GM12878 (cell line): ENCODE data around the gene KCNA4. TPM values are rescaled to one million over a fixed set of nuclear protein-coding genes. Genes with fewer than 3 reads are reported as not detected.
"Not testable (repeated sequence)": the region's sequence is repeated elsewhere in the genome, so short reads cannot be mapped to it uniquely, and the experiment has no call there.

Experiments used
- ATAC-seq: fragments of 200-7000 bp; cut with Tn5 transposase; 3 replicates; pipeline ENCODE4 v1.9.1; 2020; ENCODE audit warnings: mild to moderate bottlenecking, moderate library complexity
- BruUV-seq: library from RNA; stranded (reverse); fragments of 400-500 nt; replicated peaks from 2 replicates; lab custom pipeline; 2021; lab: Mats Ljungman, UMichigan
- CTCF ChIA-PET: fragments of 300-600 bp; sonication (Branson Sonifier 250); formaldehyde crosslinking; extraction: SDS; loops from one replicate; lab custom pipeline; 2021; ENCODE audit warnings: inconsistent platforms; lab: Yijun Ruan, JAX
- POLR2A ChIA-PET: fragments of 350-600 bp; formaldehyde crosslinking; extraction: SDS; loops from one replicate; lab custom pipeline; 2021; ENCODE audit warnings: inconsistent platforms; lab: Charles Lee
- RAD21 ChIA-PET: fragments of 300-600 bp; sonication (Branson Sonifier 250); formaldehyde crosslinking; loops from one replicate; lab custom pipeline; 2023; ENCODE audit warnings: antibody characterized with exemption; ENCODE audit not compliant: unreplicated experiment; lab: Charles Lee
- SMC1A ChIA-PET: fragments of 300-600 bp; sonication (Branson Sonifier 250); formaldehyde crosslinking; loops from one replicate; lab custom pipeline; 2023; ENCODE audit not compliant: unreplicated experiment, uncharacterized antibody; lab: Charles Lee
- DNase-seq: peaks from one replicate; pipeline ENCODE4 v3.0.0-alpha.2; 2011; ENCODE audit warnings: low read depth, low spot score
- FAIRE-seq: peaks from 3 replicates; lab custom pipeline; 2011; peaks lifted over from hg19 to GRCh38; lab: Jason Lieb, UNC
- H2AFZ ChIP-seq: 2 replicates; pipeline ENCODE4 v1.6.0; 2011; ENCODE audit warnings: low read depth, low read length, control low read depth; ENCODE audit not compliant: control insufficient read depth
- H3K27ac ChIP-seq: 2 replicates; pipeline ENCODE4 v1.5.1; 2011; ENCODE audit warnings: control low read depth; ENCODE audit not compliant: control insufficient read depth, insufficient read depth
- H3K27me3 ChIP-seq, 2 experiments: replicated peaks in 1 of 2; 2 replicates each; pipeline versions ENCODE4 v1.6.0 to v1.6.1; 2011; ENCODE audit warnings: low read length in 1 of 2; ENCODE audit not compliant: control insufficient read depth in 2 of 2, insufficient read depth in 2 of 2
- H3K36me3 ChIP-seq, 2 experiments: 2 replicates each; pipeline ENCODE4 v1.5.1; 2011; ENCODE audit warnings: low read length in 1 of 2; ENCODE audit not compliant: control insufficient read depth in 2 of 2, insufficient read depth in 2 of 2
- H3K4me1 ChIP-seq: 2 replicates; pipeline ENCODE4 v1.6.1; 2011; ENCODE audit warnings: mild to moderate bottlenecking, low read length, moderate library complexity, mixed read lengths; ENCODE audit not compliant: control insufficient read depth, insufficient read depth
- H3K4me2 ChIP-seq: 2 replicates; pipeline ENCODE4 v1.6.0; 2011; ENCODE audit warnings: control low read depth; ENCODE audit not compliant: control insufficient read depth, insufficient read depth
- H3K4me3 ChIP-seq: fragments of 200-600 bp; sonication (generic); 2 replicates; pipeline ENCODE4 v1.5.1; 2016
- H3K79me2 ChIP-seq: 2 replicates; pipeline ENCODE4 v1.6.0; 2011; ENCODE audit warnings: low read length; ENCODE audit not compliant: control insufficient read depth, insufficient read depth
- H3K9ac ChIP-seq: 2 replicates; pipeline ENCODE4 v1.8.0; 2011; ENCODE audit warnings: low read length, control low read depth, mixed read lengths; ENCODE audit not compliant: control insufficient read depth, insufficient read depth
- H3K9me3 ChIP-seq: replicated peaks from 3 replicates; pipeline ENCODE4 v1.5.1; 2011; ENCODE audit warnings: mild to moderate bottlenecking, low read length; ENCODE audit not compliant: control insufficient read depth, insufficient read depth
- H4K20me1 ChIP-seq: 2 replicates; pipeline ENCODE4 v1.6.0; 2011; ENCODE audit not compliant: control insufficient read depth, insufficient read depth
- EED ChIP-seq: sonication (generic); IDR thresholded peaks from 2 replicates; pipeline ENCODE4 v1.6.1; 2016; ENCODE audit warnings: antibody characterized with exemption, low read depth
- MYB ChIP-seq: fragments of 150-350 bp; IDR thresholded peaks from 2 replicates; pipeline ENCODE4 v1.6.1; 2014; ENCODE audit warnings: mild to moderate bottlenecking, low read depth, low read length, borderline replicate concordance
- NFYB ChIP-seq: IDR thresholded peaks from 2 replicates; pipeline ENCODE4 v1.6.1; 2011; ENCODE audit warnings: low read depth, mild to moderate bottlenecking, low read length, improper control_type of control experiment, moderate library complexity; ENCODE audit not compliant: insufficient read depth
- NR2F1 ChIP-seq: fragments of 450-650 bp; conservative IDR thresholded peaks from 2 replicates; pipeline ENCODE4 v1.6.1; 2017; ENCODE audit warnings: mild to moderate bottlenecking
- POLR2A ChIP-seq: IDR thresholded peaks from 2 replicates; pipeline ENCODE4 v1.6.1; 2011; ENCODE audit warnings: low read depth, mild to moderate bottlenecking, low read length
- POLR2AphosphoS2 ChIP-seq: IDR thresholded peaks from 2 replicates; pipeline ENCODE4 v1.6.1; 2011; ENCODE audit warnings: low read depth, mild to moderate bottlenecking, low read length, improper control_type of control experiment, moderate library complexity
- RUNX3 ChIP-seq: IDR thresholded peaks from 2 replicates; pipeline ENCODE4 v1.6.1; 2012; ENCODE audit warnings: low read length, inconsistent platforms
- SP1 ChIP-seq: IDR thresholded peaks from one replicate; pipeline ENCODE4 v1.6.1; 2011; ENCODE audit warnings: low read depth, low read length
- SRF ChIP-seq, 2 experiments: IDR thresholded peaks; 2 replicates each; pipeline ENCODE4 v1.6.1; 2011; ENCODE audit warnings: low read depth in 2 of 2, low read length in 2 of 2, mild to moderate bottlenecking in 1 of 2, moderate library complexity in 1 of 2
- YBX1 ChIP-seq: fragments of 450-650 bp; IDR thresholded peaks from 2 replicates; pipeline ENCODE4 v1.6.1; 2016; ENCODE audit warnings: antibody characterized with exemption
- WGBS: methylation state at CpG from one replicate; pipeline ENCODE4 v1.1.6; 2016; ENCODE audit warnings: low lambda C conversion rate; ENCODE audit not compliant: insufficient replicate concordance, insufficient coverage; ENCODE audit errors: missing lambda C conversion rate; 5-methylcytosine and 5-hydroxymethylcytosine counted together
- in situ Hi-C: fragments of 300-500 bp; cut with MboI; formaldehyde crosslinking; loops from 9 replicates; pipeline ENCODE4 v1.14.3; 2018; ENCODE audit warnings: mixed read lengths
- intact Hi-C: fragments of 100-400 bp; cut with micrococcal nuclease; formaldehyde crosslinking; loops from one replicate; pipeline ENCODE4 v1.14.2; 2022; ENCODE audit not compliant: unreplicated experiment
- polyA plus RNA-seq, 11 experiments: library from polyadenylated mRNA; depleted of rRNA in 4 of 11; unstranded in 6 of 11; stranded (reverse) in 5 of 11; fragments of >200 nt; fragmentation: Nextera tagmentation in 4 of 11; fragmentation: Illumina TruSeq in 1 of 11; extraction: Ambion mirVana in 4 of 11; extraction: Trizol in 1 of 11; gene quantifications; 1 replicate in 1 of 11; 2 replicates in 10 of 11; pipeline versions ENCODE4 v1.2.1 to v1.2.3, GENCODE V29; 2011 to 2016; ENCODE audit warnings: inconsistent platforms in 2 of 11, missing spikeins in 2 of 11, low read depth in 1 of 11
- total RNA-seq, 4 experiments: library from RNA; depleted of rRNA in 3 of 4; stranded (reverse); fragments of >200 nt in 3 of 4; fragmentation: Illumina TruSeq in 1 of 4; extraction: Trizol in 1 of 4; gene quantifications; 2 replicates each; pipeline versions ENCODE4 v1.2.1 to v1.2.3, GENCODE V29; 2013 to 2021
- TF ChIP-seq, protein P1 (sequence below): fragments of 450-650 bp; IDR thresholded peaks from 2 replicates; pipeline ENCODE4 v1.6.1; 2018; ENCODE audit warnings: mild to moderate bottlenecking, low read depth, moderate library complexity; ENCODE audit not compliant: partially characterized antibody

Gene KCNA4
- total and polyA plus RNA-seq, 10 of the 15 experiments (the other 5 are each of a cell fraction or from before 2014, with no cell fraction given), result not detected

- TF ChIP-seq NFYB (no peak), SP1 (no peak), YBX1 (no peak), MYB (no peak)
Observed at GRCh38 chr11:29978549-29978948, 38.3 kb downstream of the KCNA4 start (continued).

DNA sequence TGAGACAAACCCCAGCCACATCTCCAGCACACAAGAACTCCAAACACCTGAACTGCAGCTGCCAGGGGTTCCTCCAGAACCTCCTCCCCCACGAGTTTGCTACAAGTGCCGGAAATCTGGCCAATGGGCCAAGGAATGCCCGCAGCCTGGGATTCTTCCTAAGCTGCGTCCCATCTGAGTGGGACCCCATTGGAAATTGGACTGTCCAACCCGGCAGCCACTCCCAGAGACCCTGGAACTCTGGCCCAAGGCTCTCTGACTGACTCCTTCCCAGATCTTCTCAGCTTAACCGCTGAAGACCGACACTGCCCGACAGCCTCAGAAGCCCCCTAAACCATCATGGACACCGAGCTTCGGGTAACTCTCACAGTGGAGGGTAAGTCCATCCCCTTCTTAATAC lies 41.2 kb downstream of the KCNA4 start:
- ATAC-seq, H3K9ac ChIP-seq, DNase-seq, H3K4me3 ChIP-seq, H3K27me3 ChIP-seq, H3K27ac ChIP-seq, SMC1A ChIA-PET, H2AFZ ChIP-seq, H3K4me1 ChIP-seq, FAIRE-seq, RAD21 ChIA-PET, H4K20me1 ChIP-seq, intact Hi-C loops, H3K36me3 ChIP-seq, H3K79me2 ChIP-seq, H3K9me3 ChIP-seq, BruUV-seq, H3K4me2 ChIP-seq, CTCF ChIA-PET, POLR2A ChIA-PET, in situ Hi-C loops: not testable (repeated sequence)
- WGBS, result 44% methylated on average over 10 of the region's 10 CpGs

DNA sequence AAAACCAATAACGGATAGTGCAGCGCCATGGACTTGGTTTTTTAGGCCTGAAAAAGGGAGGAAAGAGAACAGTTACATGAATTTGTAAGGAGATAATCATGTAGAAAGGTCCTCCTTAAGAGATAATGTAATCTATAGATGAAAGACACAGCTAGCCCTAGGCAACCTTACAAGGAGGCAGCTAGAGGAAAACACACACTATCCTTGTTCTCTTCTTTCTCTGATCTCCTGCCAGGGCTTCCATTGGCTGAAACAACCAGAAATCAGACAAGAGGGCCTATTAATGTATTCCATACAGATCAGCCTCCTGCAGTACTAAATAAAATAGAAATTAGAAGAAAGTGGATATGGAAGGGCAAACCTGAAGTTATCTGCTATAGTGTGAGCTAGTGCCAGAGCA lies 53.0 kb downstream of the KCNA4 start:
- ChIA-PET RAD21 (no interaction called here), CTCF (interaction anchor here (1.6 kb wide), 1 partner anchor 25 kb away, joined by 4 read pairs; no protein-coding TSS in a partner anchor)
- no peak overlapping the region for H2AFZ ChIP-seq
- in situ Hi-C loops (no loop called here), intact Hi-C loops (no loop called here)
- H3K27ac ChIP-seq, result no peak overlapping the region
- H3K9me3 ChIP-seq, result no peaks in the 10 kb centered on the region
- ATAC-seq, result no peak
- TF ChIP-seq SRF (IDR thresholded peaks at IDR 0.05; ENCODE audit: low read depth in 2 of 2, low read length in 2 of 2) (no peak), NR2F1 (no peak), MYB (no peak), RUNX3 (no peak), EED (no peak), POLR2A (no peak), POLR2AphosphoS2 (no peak)
- TF ChIP-seq, protein P1, sequence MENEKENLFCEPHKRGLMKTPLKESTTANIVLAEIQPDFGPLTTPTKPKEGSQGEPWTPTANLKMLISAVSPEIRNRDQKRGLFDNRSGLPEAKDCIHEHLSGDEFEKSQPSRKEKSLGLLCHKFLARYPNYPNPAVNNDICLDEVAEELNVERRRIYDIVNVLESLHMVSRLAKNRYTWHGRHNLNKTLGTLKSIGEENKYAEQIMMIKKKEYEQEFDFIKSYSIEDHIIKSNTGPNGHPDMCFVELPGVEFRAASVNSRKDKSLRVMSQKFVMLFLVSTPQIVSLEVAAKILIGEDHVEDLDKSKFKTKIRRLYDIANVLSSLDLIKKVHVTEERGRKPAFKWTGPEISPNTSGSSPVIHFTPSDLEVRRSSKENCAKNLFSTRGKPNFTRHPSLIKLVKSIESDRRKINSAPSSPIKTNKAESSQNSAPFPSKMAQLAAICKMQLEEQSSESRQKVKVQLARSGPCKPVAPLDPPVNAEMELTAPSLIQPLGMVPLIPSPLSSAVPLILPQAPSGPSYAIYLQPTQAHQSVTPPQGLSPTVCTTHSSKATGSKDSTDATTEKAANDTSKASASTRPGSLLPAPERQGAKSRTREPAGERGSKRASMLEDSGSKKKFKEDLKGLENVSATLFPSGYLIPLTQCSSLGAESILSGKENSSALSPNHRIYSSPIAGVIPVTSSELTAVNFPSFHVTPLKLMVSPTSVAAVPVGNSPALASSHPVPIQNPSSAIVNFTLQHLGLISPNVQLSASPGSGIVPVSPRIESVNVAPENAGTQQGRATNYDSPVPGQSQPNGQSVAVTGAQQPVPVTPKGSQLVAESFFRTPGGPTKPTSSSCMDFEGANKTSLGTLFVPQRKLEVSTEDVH, result no peak
- TF ChIP-seq, all 136 proteins: peak for 0
- 4% methylated on average over 2 of the region's 2 CpGs for WGBS
- no peak for DNase-seq
- no peaks in the 10 kb centered on the region for H3K4me1 ChIP-seq
- H3K36me3 ChIP-seq, result no peaks in the 10 kb centered on the region
- no peak overlapping the region for H3K4me2 ChIP-seq
- no peak for FAIRE-seq
- H3K4me3 ChIP-seq, result no peak overlapping the region
- no peaks in the 10 kb centered on the region for H3K27me3 ChIP-seq
- H3K79me2 ChIP-seq, result no peaks in the 10 kb centered on the region
- no peak overlapping the region for H3K9ac ChIP-seq
- H4K20me1 ChIP-seq, result no peaks in the 10 kb centered on the region
- POLR2A ChIA-PET, result no interaction called here
- SMC1A ChIA-PET, result interaction anchor here (0.9 kb wide), 1 partner anchor 33 kb away, joined by 3 read pairs; no protein-coding TSS in a partner anchor
- BruUV-seq, result no TSS peak
